Ovary (tissue), 3 donors: Measurements from ENCODE around the gene UXS1.

ENCODE experiments used
- CTCF ChIP-seq, 3 donors: fragments of 450-650 bp in 2 of 3; fragments of 200-600 bp in 1 of 3; IDR thresholded peaks; one replicate each; pipeline versions ENCODE4 v1.5.1 to v1.8.0; 2016 to 2022; ENCODE audit warnings: antibody characterized with exemption in 3 of 3, mild to moderate bottlenecking in 1 of 3
- POLR2A ChIP-seq: fragments of 450-650 bp; IDR thresholded peaks from one replicate; pipeline ENCODE4 v1.6.1; 2017; ENCODE audit warnings: antibody characterized with exemption, mild to moderate bottlenecking, moderate library complexity
- donor health status: DM: no; HTN: no; CAD: no.

GRCh38 chr2:106068451-106068850 is 125.7 kb downstream of the UXS1 start:
- TF ChIP-seq POLR2A (no peak), CTCF (IDR thresholded peaks at IDR 0.05) (no peak)
